HT1080 (cell line): Measurements from ENCODE around the gene MKNK1. TPM values are rescaled to one million over a fixed set of nuclear protein-coding genes. Genes with fewer than 3 reads are reported as not detected.

Source experiments
- DNase-seq: peaks from one replicate; pipeline ENCODE4 v3.0.0-alpha.2; 2015; ENCODE audit warnings: low read depth
- total RNA-seq: library from RNA; depleted of rRNA; stranded (reverse); fragments of >200 nt; shearing (Covaris generic); gene quantifications from 2 replicates; pipeline ENCODE4 v1.2.3, GENCODE V29; 2014

The MKNK1 gene
- total RNA-seq, 1 experiment from 2014 or later, result 16.9 TPM

GRCh38 chr1:46525253-46525983, 78.7 kb downstream of the MKNK1 start:
- DNase-seq, result no peak

- no peak for DNase-seq
Observed at GRCh38 chr1:46524843-46525242, 79.2 kb downstream of the MKNK1 start.

GRCh38 chr1:46523496-46524353, 80.3 kb downstream of the MKNK1 start:
- DNase-seq, result no peak

DNA sequence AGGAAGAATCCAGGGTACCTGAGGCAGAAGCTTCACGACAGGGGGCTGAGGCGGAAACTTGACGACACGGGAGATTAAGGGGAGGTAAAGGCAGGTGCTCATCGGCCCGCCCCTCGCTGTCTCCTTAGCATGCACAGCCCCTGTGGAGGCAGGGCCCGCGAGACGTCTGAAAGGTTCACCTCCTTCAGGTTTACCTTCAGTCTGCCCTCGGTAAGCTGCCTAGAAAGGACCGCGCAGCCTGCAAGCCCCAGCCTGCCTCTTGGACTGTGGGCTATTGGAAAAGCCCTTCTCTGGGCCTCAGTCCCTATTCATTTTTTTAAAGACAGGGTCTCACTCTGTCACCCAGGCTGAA, 81.1 kb downstream of the MKNK1 start:
- DNase-seq, result no peak

GRCh38 chr1:46522184-46522968, 81.7 kb downstream of the MKNK1 start:
- peak; percentile 86 for DNase-seq

DNA sequence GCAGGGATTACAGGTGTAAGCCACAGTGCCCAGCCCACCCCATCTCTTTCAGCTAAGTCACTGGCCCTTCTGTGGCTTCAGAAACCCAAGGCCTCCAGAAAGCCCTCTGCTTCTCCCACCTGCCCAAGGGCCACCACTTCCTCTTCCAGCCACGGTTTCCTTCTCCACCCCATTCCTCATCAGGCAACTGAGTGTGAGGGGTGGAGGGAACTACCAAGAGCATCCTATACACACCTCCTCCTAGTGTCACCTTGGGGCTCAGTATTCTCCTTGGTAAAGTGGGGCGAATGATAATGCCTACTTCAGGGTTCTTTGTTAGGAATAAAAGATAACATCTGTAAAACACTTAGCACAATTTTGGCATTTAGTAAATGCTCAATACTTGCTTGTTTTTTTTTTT, 82.7 kb downstream of the MKNK1 start:
- no peak for DNase-seq

DNA sequence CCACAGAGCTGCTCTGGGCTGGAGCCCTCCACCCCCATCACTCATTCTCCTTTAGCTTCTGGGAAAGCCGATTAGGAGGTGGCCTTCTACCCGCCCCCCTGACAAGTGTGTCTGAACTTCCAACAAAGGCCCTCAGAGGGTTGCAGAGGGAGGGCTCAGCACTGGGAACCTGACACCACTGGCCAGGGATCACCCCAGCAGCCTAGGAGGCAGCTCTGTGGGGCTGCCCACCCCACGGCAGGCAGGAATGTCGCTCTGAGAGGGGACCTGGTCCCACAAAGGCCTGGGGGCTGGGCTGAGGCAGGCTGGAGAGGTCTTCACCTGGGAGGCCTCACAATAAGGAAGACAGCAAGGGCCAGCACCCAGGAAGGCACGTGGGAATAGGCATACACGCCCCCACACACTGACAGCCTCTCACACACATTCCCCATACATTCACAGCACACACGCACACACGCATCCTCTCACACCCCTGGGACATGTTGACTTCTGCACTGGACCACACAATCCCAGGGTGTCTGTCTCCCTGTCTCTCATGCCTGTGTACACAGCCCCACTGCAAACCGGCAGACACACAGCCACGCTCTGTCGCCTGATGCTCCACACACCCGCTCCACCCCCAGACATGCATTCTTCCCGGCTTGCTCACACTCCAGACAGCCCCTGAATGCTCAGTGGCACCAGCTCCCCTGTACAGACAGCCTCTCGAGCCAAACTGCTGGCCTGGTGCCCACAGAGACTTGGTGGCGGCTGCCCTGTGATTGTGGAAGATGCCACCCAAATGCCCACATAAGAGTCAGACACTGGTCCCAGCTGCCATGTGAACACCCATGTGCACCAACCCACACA, 83.8 kb downstream of the MKNK1 start:
- peak; percentile 84 for DNase-seq

DNA sequence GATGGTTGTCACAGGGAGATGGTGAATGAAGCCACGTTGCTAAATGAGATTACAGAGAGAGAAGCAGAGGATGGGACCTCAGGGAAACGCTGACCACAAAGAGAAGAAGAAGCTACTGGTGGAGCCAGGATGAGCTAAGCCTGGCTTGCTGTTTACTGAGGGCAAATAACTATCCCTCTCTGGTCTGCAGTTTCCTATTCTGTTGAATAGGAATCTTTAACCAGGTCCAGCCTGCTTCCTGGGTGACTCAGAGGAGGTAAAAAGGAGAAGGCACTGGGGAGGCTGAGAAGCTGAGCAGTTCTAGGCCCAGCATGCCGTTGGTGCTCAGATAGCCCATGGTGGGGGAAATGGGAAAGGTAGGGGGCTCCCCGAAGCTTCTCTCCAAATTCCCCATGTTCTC, 84.9 kb downstream of the MKNK1 start:
- peak; percentile 35 for DNase-seq

- no peak for DNase-seq
Observed at GRCh38 chr1:46517932-46518498, 86.1 kb downstream of the MKNK1 start.

DNA sequence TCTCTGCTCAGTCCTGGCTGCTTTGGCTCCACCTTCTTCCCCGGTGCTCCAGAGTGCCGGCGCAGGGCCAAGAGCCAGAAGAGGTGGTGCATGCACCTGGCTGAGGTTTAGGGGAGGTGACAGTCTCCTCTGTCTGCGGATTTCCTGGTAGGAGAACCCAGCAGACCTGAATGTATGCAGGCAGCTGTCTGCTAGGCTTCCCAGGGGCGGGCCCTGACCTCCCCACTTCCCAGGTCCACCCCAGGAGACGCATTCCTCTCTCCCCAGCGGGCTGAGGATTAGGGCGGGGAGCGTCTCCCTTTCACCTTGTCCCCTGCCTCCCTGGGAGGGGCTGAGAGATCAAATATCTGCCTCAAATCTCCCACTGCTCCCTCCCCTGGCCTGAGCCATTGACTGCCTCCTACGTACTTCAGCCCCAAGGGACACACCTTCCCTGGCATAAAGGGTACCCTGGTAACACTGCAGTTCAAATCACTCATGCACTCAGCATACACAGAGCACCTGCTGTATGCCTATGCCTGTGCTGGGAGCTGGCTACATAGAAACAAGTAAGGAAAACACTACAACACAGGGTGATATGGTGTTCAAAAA, 87.0 kb downstream of the MKNK1 start:
- no peak for DNase-seq

DNA sequence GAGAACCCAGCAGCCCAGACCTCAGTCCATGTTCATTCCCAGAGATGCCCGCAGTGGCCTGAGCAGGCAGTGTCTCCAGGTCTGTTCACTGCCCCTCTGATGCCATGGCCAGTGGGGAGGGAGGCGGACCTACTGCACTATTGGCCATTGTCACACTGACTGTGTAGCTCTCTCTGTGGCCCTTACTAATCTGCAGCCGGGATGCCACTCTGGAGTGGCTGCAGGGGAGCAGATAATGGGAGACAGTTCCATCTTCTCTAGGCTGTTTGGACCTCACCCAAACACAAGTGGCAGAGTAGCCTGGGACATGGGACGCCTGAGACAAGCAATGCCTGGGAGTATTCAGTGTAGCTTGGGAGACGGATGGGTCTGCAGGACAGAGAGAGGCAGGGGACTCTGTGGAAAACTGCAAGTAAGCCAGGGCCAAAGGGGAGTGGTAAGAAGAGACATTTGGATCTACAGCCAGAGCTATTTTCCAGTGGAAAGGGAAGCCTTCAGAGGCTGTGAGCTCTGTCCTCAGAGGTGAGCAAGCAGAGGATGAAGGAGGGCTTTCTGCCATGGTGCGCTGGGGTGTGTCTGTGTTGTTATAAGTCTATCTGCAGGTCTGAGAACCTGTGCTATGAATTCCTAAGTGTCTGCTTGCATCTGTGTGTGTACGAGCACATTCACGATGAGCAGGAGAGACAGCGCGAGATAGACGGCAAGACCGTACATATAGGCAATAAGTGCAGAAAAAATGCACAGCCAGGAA, 87.7 kb downstream of the MKNK1 start:
- DNase-seq, result no peak

- no peak for DNase-seq
Observed at GRCh38 chr1:46515576-46515975, 88.5 kb downstream of the MKNK1 start.

- no peak for DNase-seq
Observed at GRCh38 chr1:46513536-46513935, 90.5 kb downstream of the MKNK1 start.

DNA sequence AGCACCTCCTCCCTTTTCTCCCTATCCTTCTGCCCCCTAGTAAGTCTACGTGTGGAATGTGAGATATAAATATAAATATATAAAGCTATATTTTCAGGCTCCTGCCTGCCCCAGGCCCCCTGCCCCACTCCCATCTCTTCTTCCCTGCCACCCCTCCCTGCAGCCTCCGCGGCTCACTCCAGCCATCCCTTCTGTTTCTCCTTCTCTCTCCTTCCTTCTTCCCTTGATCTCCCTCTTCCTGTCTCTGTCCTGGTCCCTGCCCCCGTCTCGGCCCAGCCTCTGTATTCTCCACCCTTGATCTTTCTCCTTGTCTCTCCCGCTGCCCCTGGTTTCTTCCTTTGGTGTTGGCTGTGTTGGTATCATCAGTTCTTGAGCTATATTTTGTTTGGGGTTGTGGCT, 91.3 kb downstream of the MKNK1 start:
- DNase-seq, result no peak

DNA sequence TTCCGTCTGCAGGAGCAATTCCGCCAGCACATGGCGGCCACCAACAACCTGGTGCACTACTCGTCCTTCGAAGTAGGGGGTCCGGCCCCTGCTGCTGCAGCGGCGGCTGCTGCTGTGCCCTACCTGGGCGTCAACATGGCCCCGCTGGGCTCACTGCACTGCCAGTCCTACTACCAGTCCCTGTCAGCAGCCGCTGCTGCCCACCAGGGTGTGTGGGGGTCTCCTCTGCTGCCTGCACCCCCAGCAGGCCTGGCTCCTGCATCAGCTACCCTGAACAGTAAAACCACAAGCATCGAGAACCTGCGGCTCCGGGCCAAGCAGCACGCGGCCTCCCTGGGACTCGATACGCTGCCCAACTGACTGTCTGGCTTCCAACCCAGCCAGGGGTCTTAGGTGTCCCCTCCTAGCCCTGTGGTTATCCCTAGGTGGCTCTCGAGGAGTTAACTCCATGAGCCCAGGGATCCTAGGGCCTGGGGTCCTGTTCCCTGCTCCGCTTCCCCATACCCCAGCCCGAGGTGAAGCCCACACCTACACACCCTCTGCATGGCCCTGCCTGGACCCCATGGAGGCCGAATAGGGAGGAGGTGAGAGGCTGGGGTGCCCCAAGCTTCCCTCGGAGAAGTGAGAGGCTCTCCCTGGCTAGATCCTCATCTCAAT, 91.8 kb downstream of the MKNK1 start:
- no peak for DNase-seq

DNA sequence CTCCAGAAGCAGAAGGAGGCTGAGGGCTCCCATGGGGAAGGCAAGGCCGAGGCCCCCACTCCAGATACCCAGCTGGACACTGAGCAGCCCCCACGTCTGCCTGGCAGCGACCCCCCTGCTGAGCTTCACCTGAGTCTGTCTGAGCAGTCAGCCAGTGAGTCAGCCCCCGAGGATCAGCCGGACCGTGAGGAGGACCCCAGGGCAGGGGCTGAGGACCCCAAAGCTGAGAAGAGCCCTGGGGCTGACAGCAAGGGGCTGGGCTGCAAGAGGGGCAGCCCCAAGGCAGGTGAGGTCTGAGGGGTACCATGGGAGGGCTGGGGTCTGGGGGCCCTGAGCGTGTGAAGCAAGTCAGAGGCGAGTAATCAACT, 93.1 kb downstream of the MKNK1 start:
- DNase-seq, result no peak

DNA sequence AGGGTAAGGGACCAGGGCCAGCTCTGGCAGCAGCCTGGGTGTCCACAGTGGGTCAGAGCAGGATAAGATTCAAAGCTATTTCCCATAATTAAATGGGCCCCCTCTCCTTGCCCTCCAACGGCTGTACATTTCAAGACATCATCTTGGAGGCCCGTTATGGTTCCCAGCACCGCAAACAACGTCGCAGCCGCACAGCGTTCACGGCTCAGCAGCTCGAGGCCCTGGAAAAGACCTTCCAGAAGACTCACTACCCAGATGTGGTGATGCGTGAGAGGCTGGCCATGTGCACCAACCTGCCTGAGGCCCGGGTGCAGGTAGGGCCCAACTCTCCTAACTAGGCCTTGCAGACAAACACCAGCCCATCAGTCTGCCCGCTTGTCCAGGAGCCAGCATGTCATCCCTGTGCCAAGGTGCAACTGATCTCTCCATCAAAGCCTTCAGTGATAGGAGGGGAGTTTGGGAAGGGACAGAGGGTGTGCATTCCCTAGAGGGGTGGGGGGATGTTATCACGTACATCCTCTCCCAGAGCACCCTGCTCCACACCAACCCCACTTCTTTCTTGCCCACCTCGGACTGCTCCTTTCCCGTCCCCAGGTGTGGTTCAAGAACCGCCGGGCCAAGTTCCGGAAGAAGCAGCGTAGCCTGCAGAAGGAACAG, 93.6 kb downstream of the MKNK1 start:
- no peak for DNase-seq

- peak; percentile 71 for DNase-seq
Observed at GRCh38 chr1:46508757-46509156, 95.3 kb downstream of the MKNK1 start.
